Measurements from ENCODE around the gene ARHGAP35. TPM values are rescaled to one million over a fixed set of nuclear protein-coding genes. Genes with fewer than 3 reads are reported as not detected.
"Not testable (repeated sequence)": the region's sequence is repeated elsewhere in the genome, so short reads cannot be mapped to it uniquely, and the experiment has no call there.

Gene ARHGAP35
- total and polyA plus RNA-seq, 10 donors = 2.3 to 49.4 (median 39.5) TPM

DNA sequence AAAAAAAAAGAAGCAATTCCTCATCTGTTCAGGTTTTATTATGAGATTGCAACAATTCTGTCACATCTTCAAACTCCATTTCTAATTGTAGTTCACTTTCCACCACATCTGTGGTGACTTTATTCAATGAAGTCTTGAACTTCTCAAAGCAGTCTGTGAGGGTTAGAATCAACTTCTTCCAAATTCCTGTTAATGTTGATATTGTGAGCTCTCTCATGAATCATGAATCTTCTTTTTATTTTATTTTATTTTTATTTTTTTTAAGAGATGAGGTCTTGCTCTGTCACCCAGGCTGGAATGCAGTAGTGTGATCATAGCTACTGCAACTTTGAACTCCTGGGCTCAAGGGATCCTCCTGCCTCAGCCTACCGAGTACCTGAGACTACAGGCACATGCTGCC lies 19.6 kb downstream of the ARHGAP35 start:
- Histone ChIP-seq H3K4me3 (no peak overlapping the region), H3K36me3 (peaks cover 0 to 21% (median 0%) of the 10 kb centered on the region in 6 donors), H3K27ac (no peak overlapping the region), H3K9me3 (no peaks in the 10 kb centered on the region), H3K4me1 (peaks cover 0 to 29% (median 0%) of the 10 kb centered on the region in 6 donors), H3K27me3 (replicated peaks in 1 of 7) (no peaks in the 10 kb centered on the region)
- DNase-seq = no peak
- 83 to 100% (median 95%) methylated on average over 1 of the region's 1 CpG for WGBS, 5 donors
- TF ChIP-seq, protein P1, sequence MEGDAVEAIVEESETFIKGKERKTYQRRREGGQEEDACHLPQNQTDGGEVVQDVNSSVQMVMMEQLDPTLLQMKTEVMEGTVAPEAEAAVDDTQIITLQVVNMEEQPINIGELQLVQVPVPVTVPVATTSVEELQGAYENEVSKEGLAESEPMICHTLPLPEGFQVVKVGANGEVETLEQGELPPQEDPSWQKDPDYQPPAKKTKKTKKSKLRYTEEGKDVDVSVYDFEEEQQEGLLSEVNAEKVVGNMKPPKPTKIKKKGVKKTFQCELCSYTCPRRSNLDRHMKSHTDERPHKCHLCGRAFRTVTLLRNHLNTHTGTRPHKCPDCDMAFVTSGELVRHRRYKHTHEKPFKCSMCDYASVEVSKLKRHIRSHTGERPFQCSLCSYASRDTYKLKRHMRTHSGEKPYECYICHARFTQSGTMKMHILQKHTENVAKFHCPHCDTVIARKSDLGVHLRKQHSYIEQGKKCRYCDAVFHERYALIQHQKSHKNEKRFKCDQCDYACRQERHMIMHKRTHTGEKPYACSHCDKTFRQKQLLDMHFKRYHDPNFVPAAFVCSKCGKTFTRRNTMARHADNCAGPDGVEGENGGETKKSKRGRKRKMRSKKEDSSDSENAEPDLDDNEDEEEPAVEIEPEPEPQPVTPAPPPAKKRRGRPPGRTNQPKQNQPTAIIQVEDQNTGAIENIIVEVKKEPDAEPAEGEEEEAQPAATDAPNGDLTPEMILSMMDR (IDR thresholded peaks at IDR 0.05 in 8 of 11, conservative IDR thresholded peaks at IDR 0.05 in 3 of 11) = no peak
- no peak for TF ChIP-seq POLR2A (IDR thresholded peaks at IDR 0.05)
- no peak for TF ChIP-seq POLR2AphosphoS5 (IDR thresholded peaks at IDR 0.05)
- intact Hi-C loops (cut with DNase I; ENCODE audit: low total_unique reads) = no loop called here

DNA sequence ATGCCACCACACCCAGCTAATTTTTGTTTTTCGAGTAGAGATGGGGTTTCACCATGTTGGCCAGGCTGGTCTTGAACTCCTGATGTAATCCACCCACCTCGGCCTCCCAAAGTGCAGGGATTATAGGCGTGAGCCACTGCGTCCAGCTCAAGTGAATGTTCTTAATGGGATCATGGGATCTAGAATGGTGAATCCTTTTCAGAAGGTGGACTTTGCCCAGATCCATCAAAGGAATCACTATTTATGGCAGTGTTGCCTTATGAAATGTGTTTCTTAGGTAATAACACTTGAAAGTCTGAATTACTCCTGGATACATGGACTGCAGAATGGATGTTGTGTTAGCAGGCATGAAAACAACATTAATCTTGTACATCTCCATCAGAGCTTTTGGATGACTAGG lies 20.3 kb downstream of the ARHGAP35 start:
- 94 to 100% (median 97%) methylated on average over 4 of the region's 4 CpGs for WGBS, 5 donors
- H3K4me1 ChIP-seq = peaks cover 0 to 36% (median 0%) of the 10 kb centered on the region in 6 donors
- H3K4me3 ChIP-seq = no peak overlapping the region
- H3K9me3 ChIP-seq = no peaks in the 10 kb centered on the region
- DNase-seq = no peak
- H3K36me3 ChIP-seq = peaks cover 0 to 15% (median 0%) of the 10 kb centered on the region in 6 donors
- H3K27me3 ChIP-seq (replicated peaks in 1 of 7) = no peaks in the 10 kb centered on the region
- no peak overlapping the region for H3K27ac ChIP-seq
- TF ChIP-seq POLR2AphosphoS5 (IDR thresholded peaks at IDR 0.05) (no peak), POLR2A (IDR thresholded peaks at IDR 0.05) (no peak)
- TF ChIP-seq, protein P1 (IDR thresholded peaks at IDR 0.05 in 8 of 11, conservative IDR thresholded peaks at IDR 0.05 in 3 of 11) = no peak
- intact Hi-C loops (cut with DNase I; ENCODE audit: low total_unique reads) = no loop called here

DNA sequence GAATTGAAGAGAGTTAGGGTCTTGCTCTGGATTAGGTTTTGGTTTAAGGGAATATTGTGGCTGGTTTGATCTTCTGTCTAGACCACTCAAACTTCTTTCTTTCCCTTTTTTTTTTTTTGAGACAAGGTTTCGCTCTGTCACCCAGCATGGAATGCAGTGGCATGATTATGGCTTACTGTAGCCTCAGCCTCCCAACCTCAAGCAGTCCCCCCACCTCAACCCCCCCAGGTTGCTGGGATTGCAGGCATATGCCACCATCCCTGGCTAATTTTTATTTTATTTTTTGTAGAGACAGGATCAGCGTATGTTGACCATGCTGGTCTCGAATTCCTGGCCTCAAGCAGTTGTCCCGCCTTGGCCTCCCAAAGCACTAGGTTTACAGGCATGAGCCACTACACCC lies 21.2 kb downstream of the ARHGAP35 start:
- no peak overlapping the region for H3K4me3 ChIP-seq
- no peak overlapping the region for H3K27ac ChIP-seq
- intact Hi-C loops (cut with DNase I; ENCODE audit: low total_unique reads) = no loop called here
- H3K27me3 ChIP-seq (replicated peaks in 1 of 7) = no peaks in the 10 kb centered on the region
- TF ChIP-seq, protein P1 (IDR thresholded peaks at IDR 0.05 in 8 of 11, conservative IDR thresholded peaks at IDR 0.05 in 3 of 11) = no peak
- TF ChIP-seq POLR2AphosphoS5 (IDR thresholded peaks at IDR 0.05) (no peak), POLR2A (IDR thresholded peaks at IDR 0.05) (no peak)
- 94 to 99% (median 96%) methylated on average over 4 of the region's 4 CpGs for WGBS, 5 donors
- peaks cover 0 to 45% (median 0%) of the 10 kb centered on the region in 6 donors for H3K4me1 ChIP-seq
- peaks cover 0 to 15% (median 0%) of the 10 kb centered on the region in 6 donors for H3K36me3 ChIP-seq
- DNase-seq = no peak
- H3K9me3 ChIP-seq = no peaks in the 10 kb centered on the region

DNA sequence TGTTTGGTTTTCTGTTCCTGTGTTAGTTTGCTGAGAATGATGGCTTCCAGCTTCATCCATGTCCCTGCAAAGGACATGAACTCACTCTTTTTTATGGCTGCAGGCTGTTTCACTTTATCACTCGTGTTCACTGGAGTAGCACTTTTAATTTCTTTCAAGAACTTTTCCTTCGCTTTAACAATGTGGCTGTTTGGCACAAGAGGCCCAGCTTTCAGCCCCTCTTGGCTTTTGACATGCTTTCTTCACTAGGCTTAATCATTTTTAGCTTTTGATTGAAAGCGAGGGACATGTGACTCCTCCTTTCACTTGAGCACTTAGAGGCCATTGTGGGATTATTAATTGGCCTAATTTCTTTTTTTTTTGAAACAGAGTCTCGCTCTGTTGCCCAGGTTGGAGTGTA lies 22.0 kb downstream of the ARHGAP35 start:
- 78 to 94% (median 87%) methylated on average over 4 of the region's 4 CpGs for WGBS, 5 donors

DNA sequence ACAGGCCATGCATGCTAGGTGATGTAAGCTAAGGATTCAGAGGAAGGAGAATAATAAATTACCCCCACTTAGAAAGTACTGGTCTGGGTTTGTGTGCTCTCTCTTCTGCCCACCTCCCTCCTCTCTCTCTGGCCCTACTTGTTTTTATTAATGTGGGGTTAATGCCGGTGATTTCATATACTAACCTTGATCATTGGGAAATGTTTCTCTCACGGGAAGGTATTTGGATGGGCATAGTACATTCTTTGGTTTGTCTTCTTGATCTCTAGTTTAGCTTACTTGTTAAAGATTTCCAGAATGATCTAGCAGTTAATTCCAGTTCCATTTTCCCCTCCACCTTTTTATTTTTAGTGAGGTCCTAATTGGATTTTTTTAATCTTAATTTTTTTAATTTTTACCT lies 24.6 kb downstream of the ARHGAP35 start:
- Histone ChIP-seq H3K36me3 (peaks cover 0 to 7% (median 0%) of the 10 kb centered on the region in 6 donors), H3K4me1 (peaks cover 0 to 49% (median 4%) of the 10 kb centered on the region in 6 donors), H3K27me3 (replicated peaks in 1 of 7) (no peaks in the 10 kb centered on the region), H3K4me3 (no peak overlapping the region), H3K27ac (no peak overlapping the region), H3K9me3 (no peaks in the 10 kb centered on the region)
- DNase-seq = no peak
- TF ChIP-seq, protein P1 (IDR thresholded peaks at IDR 0.05 in 8 of 11, conservative IDR thresholded peaks at IDR 0.05 in 3 of 11) = no peak
- TF ChIP-seq POLR2AphosphoS5 (IDR thresholded peaks at IDR 0.05) (no peak), POLR2A (IDR thresholded peaks at IDR 0.05) (no peak)
- intact Hi-C loops (cut with DNase I; ENCODE audit: low total_unique reads) = no loop called here
- 86 to 99% (median 91%) methylated on average over 2 of the region's 2 CpGs for WGBS, 5 donors

More for the DNA sequence above, 22.0 kb downstream of the ARHGAP35 start:
- Histone ChIP-seq H3K36me3 (peaks cover 0 to 15% (median 0%) of the 10 kb centered on the region in 6 donors), H3K4me1 (peaks cover 0 to 52% (median 0%) of the 10 kb centered on the region in 6 donors)
- intact Hi-C loops (cut with DNase I; ENCODE audit: low total_unique reads); H3K4me3 ChIP-seq; H3K27me3 ChIP-seq (replicated peaks in 1 of 7); DNase-seq; H3K27ac ChIP-seq; H3K9me3 ChIP-seq: not testable (repeated sequence)
